ENCODE data around the gene BRINP1. TPM values are rescaled to one million over a fixed set of nuclear protein-coding genes. Genes with fewer than 3 reads are reported as not detected.

Gene BRINP1
- total and polyA plus RNA-seq, 2 donors (not counting 3 experiments of a cell fraction or from before 2014, with no cell fraction given) = 0.04 TPM; not detected in 1

DNA sequence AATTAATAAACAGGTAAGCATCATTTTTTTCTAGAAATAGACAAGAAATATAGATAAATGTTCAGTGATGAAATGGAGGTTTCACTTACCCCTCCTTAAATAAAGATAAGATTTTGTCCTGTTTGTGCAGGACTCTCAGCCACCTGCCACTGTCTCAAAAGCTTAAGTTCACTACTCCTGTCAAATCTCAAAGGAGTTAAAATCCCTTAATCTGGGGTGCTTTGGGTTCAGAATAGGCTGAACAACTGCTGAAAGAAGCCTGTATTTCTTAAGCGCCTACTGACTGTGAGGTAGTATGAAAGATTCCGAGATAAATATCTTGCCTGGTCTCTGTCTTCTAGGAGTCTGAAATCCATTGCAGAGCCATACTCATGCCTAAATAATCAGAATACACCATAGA is 3.7 kb upstream of the BRINP1 start:
- no peak for FAIRE-seq
- H2AFZ ChIP-seq (ENCODE audit: low read depth, low read length) = no peak overlapping the region
- no peaks in the 10 kb centered on the region for H3K9me1 ChIP-seq (replicated peaks; ENCODE audit: control insufficient read depth, extremely low read depth, insufficient read depth, low read length)
- intact Hi-C loops (cut with micrococcal nuclease) = loop anchor here (10.0 kb wide), 1 partner anchor 592 kb away; no protein-coding TSS in a partner anchor
- no peaks in the 10 kb centered on the region for H3K36me3 ChIP-seq (ENCODE audit: control insufficient read depth in 2 of 2, extremely low read depth in 1 of 2, insufficient read depth in 2 of 2, low read length in 2 of 2)
- no peak for DNase-seq (ENCODE audit: low read depth, low spot score)
- H3K9ac ChIP-seq (replicated peaks; ENCODE audit: extremely low read depth, insufficient read depth, low read length) = no peak overlapping the region
- H3K27ac ChIP-seq (ENCODE audit: insufficient read depth, low read depth, low read length) = no peak overlapping the region
- dilution Hi-C loops (cut with MboI; ENCODE audit: extremely low pct_ligation_motif_present, low sequenced_read_pairs) = no loop called here
- H3K9me3 ChIP-seq (replicated peaks; ENCODE audit: control insufficient read depth, insufficient read depth, low read length) = no peaks in the 10 kb centered on the region
- CTCF ChIA-PET = interaction anchor here (0.6 to 1.2 kb wide), 2 partner anchors 10 to 1665 kb away, joined by 3 read pairs; no protein-coding TSS in a partner anchor
- H4K20me1 ChIP-seq (replicated peaks; ENCODE audit: control insufficient read depth, extremely low read depth, insufficient read depth, low read length) = no peaks in the 10 kb centered on the region
- H3K79me2 ChIP-seq (ENCODE audit: control insufficient read depth, insufficient read depth, low read length) = no peaks in the 10 kb centered on the region
- TF ChIP-seq FOS (IDR thresholded peaks at IDR 0.05; ENCODE audit: borderline replicate concordance, insufficient read depth, low read length) (no peak), GATA2 (IDR thresholded peaks at IDR 0.05; ENCODE audit: insufficient read depth, insufficient read length, low read depth, low read length) (no peak), POLR2AphosphoS5 (IDR thresholded peaks at IDR 0.05; ENCODE audit: insufficient read depth, low read depth, low read length) (no peak), POLR2A (IDR thresholded peaks at IDR 0.05; ENCODE audit: low read depth, low read length) (no peak), JUN (IDR thresholded peaks at IDR 0.05; ENCODE audit: borderline replicate concordance, insufficient read depth, insufficient read length, low read depth) (no peak), EZH2 (IDR thresholded peaks at IDR 0.05; ENCODE audit: borderline replicate concordance, low read depth, low read length, severe bottlenecking) (no peak), MYC (IDR thresholded peaks at IDR 0.05; ENCODE audit: low read depth, low read length) (no peak), MAX (IDR thresholded peaks at IDR 0.05; ENCODE audit: insufficient read depth, insufficient read length) (no peak)
- TF ChIP-seq, protein P1, sequence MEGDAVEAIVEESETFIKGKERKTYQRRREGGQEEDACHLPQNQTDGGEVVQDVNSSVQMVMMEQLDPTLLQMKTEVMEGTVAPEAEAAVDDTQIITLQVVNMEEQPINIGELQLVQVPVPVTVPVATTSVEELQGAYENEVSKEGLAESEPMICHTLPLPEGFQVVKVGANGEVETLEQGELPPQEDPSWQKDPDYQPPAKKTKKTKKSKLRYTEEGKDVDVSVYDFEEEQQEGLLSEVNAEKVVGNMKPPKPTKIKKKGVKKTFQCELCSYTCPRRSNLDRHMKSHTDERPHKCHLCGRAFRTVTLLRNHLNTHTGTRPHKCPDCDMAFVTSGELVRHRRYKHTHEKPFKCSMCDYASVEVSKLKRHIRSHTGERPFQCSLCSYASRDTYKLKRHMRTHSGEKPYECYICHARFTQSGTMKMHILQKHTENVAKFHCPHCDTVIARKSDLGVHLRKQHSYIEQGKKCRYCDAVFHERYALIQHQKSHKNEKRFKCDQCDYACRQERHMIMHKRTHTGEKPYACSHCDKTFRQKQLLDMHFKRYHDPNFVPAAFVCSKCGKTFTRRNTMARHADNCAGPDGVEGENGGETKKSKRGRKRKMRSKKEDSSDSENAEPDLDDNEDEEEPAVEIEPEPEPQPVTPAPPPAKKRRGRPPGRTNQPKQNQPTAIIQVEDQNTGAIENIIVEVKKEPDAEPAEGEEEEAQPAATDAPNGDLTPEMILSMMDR (IDR thresholded peaks at IDR 0.05; ENCODE audit: extremely low read depth in 1 of 2, insufficient read depth in 1 of 2, low read depth in 1 of 2, low read length in 2 of 2) = no peak
- POLR2A ChIA-PET = no interaction called here
- no peak overlapping the region for H3K4me2 ChIP-seq (ENCODE audit: insufficient read depth, low read length)
- H3K4me3 ChIP-seq (replicated peaks in 1 of 3; ENCODE audit: insufficient read depth in 1 of 3, low read depth in 1 of 3, low read length in 3 of 3) = no peak overlapping the region
- no peaks in the 10 kb centered on the region for H3K4me1 ChIP-seq (ENCODE audit: control insufficient read depth, extremely low read depth, insufficient read depth, low read length)
- H3K27me3 ChIP-seq (ENCODE audit: control insufficient read depth in 2 of 2, insufficient read depth in 2 of 2, low read length in 2 of 2) = peaks cover 0 to 13% of the 10 kb centered on the region in 2 experiments
- no TSS peak for BruUV-seq (replicated peaks)

All from endothelial cell of umbilical vein (primary cell).